Fibroblast of skin of back (primary cell): ENCODE measurements around the gene RHBDD1. TPM values are rescaled to one million over a fixed set of nuclear protein-coding genes. Genes with fewer than 3 reads are reported as not detected.
A peak's percentile ranks its signal among the peaks of the same experiment; 100 is the strongest.

Experiments
- DNase-seq: peaks from one replicate; pipeline ENCODE4 v3.0.0-alpha.2; 2013
- polyA plus RNA-seq, 2 experiments: library from polyadenylated mRNA; unstranded; fragments of 120-200 nt; gene quantifications; one replicate each; pipeline ENCODE4 v1.2.1, GENCODE V29; 2013; ENCODE audit not compliant: insufficient read length in 2 of 2

The RHBDD1 gene
- 19.7 TPM for polyA plus RNA-seq (2013, experiment 1 of 2; ENCODE audit: insufficient read length)
- 17.7 TPM for polyA plus RNA-seq (2013, experiment 2 of 2; ENCODE audit: insufficient read length)

- DNase-seq = peak; percentile 96
Measured at GRCh38 chr2:226835796-226836547, at the start of gene RHBDD1. RHBDD1 (plus strand) TSS chr2:226836054; CDS start chr2:226864694, 28,640 bp downstream.

GRCh38 chr2:226788064-226788463 is 47.8 kb upstream of the RHBDD1 start:
- DNase-seq = no peak

- DNase-seq = no peak
Measured at GRCh38 chr2:226788881-226789490, 46.9 kb upstream of the RHBDD1 start.

- DNase-seq = no peak
Measured at GRCh38 chr2:226790011-226790410, 45.8 kb upstream of the RHBDD1 start.

GRCh38 chr2:226790431-226790830 is 45.4 kb upstream of the RHBDD1 start:
- DNase-seq = no peak

GRCh38 chr2:226791056-226791486 is 44.8 kb upstream of the RHBDD1 start:
- DNase-seq = peak; percentile 71

- DNase-seq = peak; percentile 88
Measured at GRCh38 chr2:226791487-226792081, 44.3 kb upstream of the RHBDD1 start.

- no peak for DNase-seq
Measured at GRCh38 chr2:226792155-226792881, 43.5 kb upstream of the RHBDD1 start.

- no peak for DNase-seq
Measured at GRCh38 chr2:226793646-226794045, 42.2 kb upstream of the RHBDD1 start.

GRCh38 chr2:226794196-226794661 is 41.6 kb upstream of the RHBDD1 start:
- no peak for DNase-seq

GRCh38 chr2:226794751-226795171 is 41.1 kb upstream of the RHBDD1 start:
- peak; percentile 76 for DNase-seq

- DNase-seq = no peak
Measured at GRCh38 chr2:226795281-226796011, 40.4 kb upstream of the RHBDD1 start.

- no peak for DNase-seq
Measured at GRCh38 chr2:226796012-226796839, 39.6 kb upstream of the RHBDD1 start.

- DNase-seq = peak; percentile 46
Measured at GRCh38 chr2:226796840-226797288, 39.0 kb upstream of the RHBDD1 start.

GRCh38 chr2:226797289-226797988 is 38.4 kb upstream of the RHBDD1 start:
- DNase-seq = peak; percentile 48

- DNase-seq = no peak
Measured at GRCh38 chr2:226797989-226798421, 37.8 kb upstream of the RHBDD1 start.

GRCh38 chr2:226798422-226799210 is 37.2 kb upstream of the RHBDD1 start:
- peak; percentile 46 for DNase-seq

GRCh38 chr2:226799211-226799975 is 36.5 kb upstream of the RHBDD1 start, which contains the start of gene IRS1:
IRS1 (minus strand) TSS chr2:226799820; CDS start chr2:226798738, 1,082 bp downstream.
- DNase-seq = peak; percentile 81
